MG63 (cell line): ENCODE measurements around the gene IRF3. TPM values are rescaled to one million over a fixed set of nuclear protein-coding genes. Genes with fewer than 3 reads are reported as not detected.

ENCODE experiments used
- DNase-seq: peaks from one replicate; pipeline ENCODE4 v3.0.0-alpha.2; 2020
- H3K27me3 ChIP-seq: fragments of 250-450 bp; sonication (Bioruptor Pico); 2 replicates; pipeline ENCODE4 v1.5.1; 2020; ENCODE audit warnings: mild to moderate bottlenecking, moderate library complexity
- H3K36me3 ChIP-seq: fragments of 250-450 bp; sonication (Bioruptor Pico); 2 replicates; pipeline ENCODE4 v1.5.1; 2020; ENCODE audit warnings: mild to moderate bottlenecking, moderate library complexity
- H3K4me3 ChIP-seq: fragments of 250-450 bp; sonication (Bioruptor Pico); 2 replicates; pipeline ENCODE4 v1.5.1; 2020; ENCODE audit warnings: mild to moderate bottlenecking, moderate library complexity
- H3K9me3 ChIP-seq: fragments of 250-450 bp; sonication (Bioruptor Pico); 2 replicates; pipeline ENCODE4 v1.5.1; 2020; ENCODE audit warnings: mild to moderate bottlenecking, moderate library complexity
- total RNA-seq: library from RNA; depleted of rRNA; stranded (reverse); fragments of >200 nt; shearing (Covaris generic); gene quantifications from 2 replicates; pipeline ENCODE4 v1.2.3, GENCODE V29; 2014; ENCODE audit warnings: low replicate concordance

IRF3 gene
- total RNA-seq, 1 experiment from 2014 or later = 104 TPM

- DNase-seq = peak; percentile 73
- H3K27me3 ChIP-seq = no peaks in the 10 kb centered on the region
- peaks cover 38% of the 10 kb centered on the region for H3K36me3 ChIP-seq
- H3K9me3 ChIP-seq = no peaks in the 10 kb centered on the region
- peak overlapping the region; percentile 98 for H3K4me3 ChIP-seq
Observed at GRCh38 chr19:49677901-49678674, 12.4 kb upstream of the IRF3 start.

GRCh38 chr19:49677231-49677900 is 11.7 kb upstream of the IRF3 start, which contains the start of gene PRMT1:
Gene PRMT1, plus strand, starts transcription at chr19:49677271. Its CDS starts 10 bp downstream, at chr19:49677281.
- H3K27me3 ChIP-seq = no peaks in the 10 kb centered on the region
- peak; percentile 70 for DNase-seq
- H3K9me3 ChIP-seq = no peaks in the 10 kb centered on the region
- peak within 1 kb of the TSS; percentile 98 for H3K4me3 ChIP-seq
- peaks cover 34% of the 10 kb centered on the region for H3K36me3 ChIP-seq

- peak; percentile 100 for DNase-seq
- H3K9me3 ChIP-seq = no peaks in the 10 kb centered on the region
- peak overlapping the region; percentile 98 for H3K4me3 ChIP-seq
- no peaks in the 10 kb centered on the region for H3K27me3 ChIP-seq
- H3K36me3 ChIP-seq = peaks cover 32% of the 10 kb centered on the region
Observed at GRCh38 chr19:49676784-49677230, 11.2 kb upstream of the IRF3 start.

GRCh38 chr19:49676136-49676783 is 10.6 kb upstream of the IRF3 start:
- H3K27me3 ChIP-seq = no peaks in the 10 kb centered on the region
- peaks cover 27% of the 10 kb centered on the region for H3K36me3 ChIP-seq
- peak; percentile 88 for DNase-seq
- H3K4me3 ChIP-seq = peak overlapping the region; percentile 49
- no peaks in the 10 kb centered on the region for H3K9me3 ChIP-seq

- no peaks in the 10 kb centered on the region for H3K27me3 ChIP-seq
- no peak overlapping the region for H3K4me3 ChIP-seq
- H3K36me3 ChIP-seq = peaks cover 29% of the 10 kb centered on the region
- DNase-seq = peak; percentile 72
- no peaks in the 10 kb centered on the region for H3K9me3 ChIP-seq
Observed at GRCh38 chr19:49672131-49672919, 6.7 kb upstream of the IRF3 start.

- no peaks in the 10 kb centered on the region for H3K27me3 ChIP-seq
- no peak overlapping the region for H3K4me3 ChIP-seq
- peaks cover 29% of the 10 kb centered on the region for H3K36me3 ChIP-seq
- no peaks in the 10 kb centered on the region for H3K9me3 ChIP-seq
- DNase-seq = no peak
Observed at GRCh38 chr19:49669516-49669915, 3.9 kb upstream of the IRF3 start.

DNA sequence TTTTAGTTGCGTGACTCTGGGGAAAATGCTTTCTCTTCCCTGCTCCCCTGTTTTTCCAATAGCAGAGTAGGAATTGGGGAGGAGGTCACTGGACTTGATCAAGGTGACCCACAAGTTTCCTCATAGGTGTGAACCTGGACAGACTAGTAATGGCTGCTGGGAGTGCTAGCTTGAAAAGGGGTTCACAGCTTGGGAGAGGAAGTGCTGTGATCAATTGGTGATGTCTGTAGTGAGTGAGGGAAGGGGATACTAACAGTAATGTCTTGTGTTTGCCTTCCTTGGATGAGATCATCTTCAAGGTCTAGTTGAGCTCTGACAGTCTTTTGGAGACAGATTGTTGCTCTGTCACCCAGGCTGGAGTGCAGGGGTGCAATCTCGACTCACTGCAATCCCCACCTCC is 1.8 kb upstream of the IRF3 start:
- Histone ChIP-seq H3K27me3 (no peaks in the 10 kb centered on the region), H3K4me3 (no peak overlapping the region; the same call in 1 of the 2 replicates), H3K9me3 (no peaks in the 10 kb centered on the region), H3K36me3 (peaks cover 28% of the 10 kb centered on the region)
- no peak for DNase-seq

DNA sequence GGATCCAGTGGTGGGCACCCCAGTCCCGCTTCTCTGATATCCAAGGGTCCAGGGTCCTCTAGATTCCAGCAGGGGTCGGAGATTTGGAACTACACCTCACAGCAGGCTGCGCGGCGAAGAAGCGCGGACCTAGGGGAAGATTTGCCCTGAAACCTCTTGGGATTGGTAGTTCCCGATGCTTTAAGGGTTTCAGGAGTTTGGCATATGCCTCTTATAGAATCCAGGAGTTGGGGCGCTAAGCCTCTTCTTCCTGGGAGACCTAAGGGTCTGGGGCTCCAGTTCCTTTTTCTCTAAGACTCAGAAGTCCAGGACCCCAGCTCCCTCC is 425 bp upstream of the IRF3 start:
- DNase-seq = no peak
- H3K4me3 ChIP-seq = peak overlapping the region; percentile 90
- H3K9me3 ChIP-seq = no peaks in the 10 kb centered on the region
- no peaks in the 10 kb centered on the region for H3K27me3 ChIP-seq
- H3K36me3 ChIP-seq = peaks cover 35% of the 10 kb centered on the region

- no peak for DNase-seq
- H3K9me3 ChIP-seq = no peaks in the 10 kb centered on the region
- peaks cover 41% of the 10 kb centered on the region for H3K36me3 ChIP-seq
- no peaks in the 10 kb centered on the region for H3K27me3 ChIP-seq
- H3K4me3 ChIP-seq = peak overlapping the region; percentile 90
Observed at GRCh38 chr19:49665036-49665350, 664 bp downstream of the IRF3 start.

DNA sequence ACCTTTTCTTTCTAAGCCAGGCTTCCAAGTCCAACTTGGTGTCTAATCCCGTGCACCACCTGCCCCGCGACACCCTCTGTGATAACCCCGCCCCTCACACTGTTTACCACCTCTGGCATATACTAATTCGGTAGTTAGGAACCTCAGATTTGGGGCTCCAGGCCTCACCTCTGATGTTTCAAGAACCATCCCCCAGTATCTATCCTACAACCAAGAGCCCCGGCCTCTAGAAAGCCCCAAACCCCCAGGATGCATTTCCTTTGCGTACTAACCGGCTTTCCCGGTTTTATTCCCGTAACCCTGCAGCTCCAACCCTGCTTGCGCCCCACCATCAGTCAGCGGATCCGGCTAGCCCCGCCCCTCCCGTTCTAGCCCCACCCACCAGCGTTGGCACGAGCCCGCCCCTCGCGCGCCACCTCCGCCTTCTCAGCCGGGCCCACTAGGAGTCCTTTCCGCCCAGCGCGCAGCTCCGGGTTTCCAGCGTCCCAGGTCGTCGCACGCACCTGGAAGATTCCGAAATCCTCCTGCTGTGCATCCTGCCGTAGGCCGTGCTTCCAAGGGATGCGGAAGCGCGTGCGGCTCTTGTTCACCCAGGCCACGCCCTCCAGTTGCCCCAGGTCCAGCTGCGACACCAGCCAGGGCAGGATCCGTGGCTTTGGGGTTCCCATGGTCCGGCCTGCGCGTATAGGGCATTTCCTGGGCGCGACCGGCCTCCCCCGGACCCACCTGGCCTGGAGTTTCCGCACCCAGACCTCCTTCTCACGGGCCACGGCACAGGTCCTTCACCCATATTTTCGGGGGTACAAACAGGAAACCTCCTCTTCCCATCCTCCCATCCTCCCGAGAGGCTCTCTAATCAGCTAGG is 1.3 kb downstream of the IRF3 start:
- Histone ChIP-seq H3K9me3 (no peaks in the 10 kb centered on the region), H3K4me3 (peak overlapping the region; percentile 90), H3K27me3 (no peaks in the 10 kb centered on the region), H3K36me3 (peaks cover 47% of the 10 kb centered on the region)
- peak; percentile 88 for DNase-seq

DNA sequence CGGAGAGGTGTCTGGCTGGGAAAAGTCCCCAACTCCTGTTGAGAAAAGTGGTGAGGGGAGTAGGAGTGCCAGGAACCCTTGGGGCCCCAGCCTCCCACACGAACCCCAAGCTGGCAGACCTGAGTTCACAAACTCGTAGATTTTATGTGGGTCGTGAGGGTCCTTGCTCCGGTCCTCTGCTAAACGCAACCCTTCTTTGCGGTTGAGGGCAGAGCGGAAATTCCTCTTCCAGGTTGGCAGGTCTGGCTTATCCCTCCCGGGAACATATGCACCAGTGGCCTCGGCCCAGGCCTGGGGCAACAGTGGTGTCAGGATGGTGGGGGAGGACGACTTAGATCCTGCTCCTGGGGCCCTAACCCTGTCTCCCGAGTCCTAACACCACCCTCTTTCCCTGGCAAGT is 2.4 kb downstream of the IRF3 start:
- DNase-seq = no peak
- Histone ChIP-seq H3K36me3 (peaks cover 48% of the 10 kb centered on the region), H3K4me3 (no peak overlapping the region), H3K9me3 (no peaks in the 10 kb centered on the region), H3K27me3 (no peaks in the 10 kb centered on the region)

DNA sequence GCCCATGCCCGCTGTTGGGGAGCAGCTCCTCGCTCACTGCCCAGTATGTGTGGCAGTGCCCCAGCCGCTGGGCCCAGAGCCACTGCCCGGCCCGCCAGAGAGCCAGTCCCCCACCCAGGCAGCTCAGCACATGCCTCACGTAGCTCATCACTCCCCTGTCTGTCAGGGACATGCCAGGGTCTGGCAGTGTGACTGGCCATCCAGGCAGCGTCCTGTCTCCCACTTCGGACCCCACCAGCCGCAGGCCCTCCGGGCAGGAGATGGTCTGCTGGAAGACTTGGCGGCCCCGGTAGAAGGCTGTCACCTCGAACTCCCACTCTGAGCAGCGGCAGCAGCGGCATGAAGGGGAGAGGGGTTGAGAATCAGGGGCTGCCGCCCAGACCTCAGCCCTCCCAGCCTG is 3.6 kb downstream of the IRF3 start:
- H3K9me3 ChIP-seq = no peaks in the 10 kb centered on the region
- DNase-seq = no peak
- no peak overlapping the region for H3K4me3 ChIP-seq
- H3K36me3 ChIP-seq = peaks cover 51% of the 10 kb centered on the region
- H3K27me3 ChIP-seq = no peaks in the 10 kb centered on the region

- H3K4me3 ChIP-seq = no peak overlapping the region
- H3K36me3 ChIP-seq = peaks cover 66% of the 10 kb centered on the region
- H3K9me3 ChIP-seq = no peaks in the 10 kb centered on the region
- H3K27me3 ChIP-seq = no peaks in the 10 kb centered on the region
- no peak for DNase-seq
Observed at GRCh38 chr19:49660338-49660961, 5.2 kb downstream of the IRF3 start.

- no peak overlapping the region for H3K4me3 ChIP-seq
- H3K27me3 ChIP-seq = no peaks in the 10 kb centered on the region
- H3K36me3 ChIP-seq = peaks cover 82% of the 10 kb centered on the region
- H3K9me3 ChIP-seq = no peaks in the 10 kb centered on the region
- no peak for DNase-seq
Observed at GRCh38 chr19:49658566-49659442, 6.9 kb downstream of the IRF3 start.

DNA sequence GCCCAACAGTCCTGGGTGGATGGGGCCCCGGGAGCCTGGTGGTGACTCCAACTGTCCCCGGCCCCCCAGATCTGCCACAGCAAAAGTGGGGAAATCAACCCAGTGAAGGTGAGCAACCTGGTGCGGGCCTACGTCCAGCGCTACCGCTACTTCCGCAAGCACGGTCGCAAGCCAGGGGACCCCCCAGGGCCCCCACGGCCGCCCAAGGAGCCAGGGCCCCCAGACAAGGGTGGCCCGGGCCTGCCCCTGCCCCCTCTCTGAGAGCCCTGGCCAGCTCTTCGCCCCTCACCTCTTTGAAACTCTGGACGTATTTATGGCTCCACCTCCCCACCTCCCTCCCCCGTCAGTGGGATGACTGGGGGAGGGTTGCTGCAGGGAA is 7.5 kb downstream of the IRF3 start:
- Histone ChIP-seq H3K27me3 (no peaks in the 10 kb centered on the region), H3K36me3 (peaks cover 88% of the 10 kb centered on the region), H3K9me3 (no peaks in the 10 kb centered on the region), H3K4me3 (no peak overlapping the region)
- DNase-seq = no peak
